Fibroblast of skin of left biceps (primary cell): ENCODE data around the gene C1orf174.

Experiments
- DNase-seq, 2 experiments: peaks; one replicate each; pipeline ENCODE4 v3.0.0-alpha.2; 2013; ENCODE audit warnings: low read depth in 2 of 2

Gene C1orf174

DNA sequence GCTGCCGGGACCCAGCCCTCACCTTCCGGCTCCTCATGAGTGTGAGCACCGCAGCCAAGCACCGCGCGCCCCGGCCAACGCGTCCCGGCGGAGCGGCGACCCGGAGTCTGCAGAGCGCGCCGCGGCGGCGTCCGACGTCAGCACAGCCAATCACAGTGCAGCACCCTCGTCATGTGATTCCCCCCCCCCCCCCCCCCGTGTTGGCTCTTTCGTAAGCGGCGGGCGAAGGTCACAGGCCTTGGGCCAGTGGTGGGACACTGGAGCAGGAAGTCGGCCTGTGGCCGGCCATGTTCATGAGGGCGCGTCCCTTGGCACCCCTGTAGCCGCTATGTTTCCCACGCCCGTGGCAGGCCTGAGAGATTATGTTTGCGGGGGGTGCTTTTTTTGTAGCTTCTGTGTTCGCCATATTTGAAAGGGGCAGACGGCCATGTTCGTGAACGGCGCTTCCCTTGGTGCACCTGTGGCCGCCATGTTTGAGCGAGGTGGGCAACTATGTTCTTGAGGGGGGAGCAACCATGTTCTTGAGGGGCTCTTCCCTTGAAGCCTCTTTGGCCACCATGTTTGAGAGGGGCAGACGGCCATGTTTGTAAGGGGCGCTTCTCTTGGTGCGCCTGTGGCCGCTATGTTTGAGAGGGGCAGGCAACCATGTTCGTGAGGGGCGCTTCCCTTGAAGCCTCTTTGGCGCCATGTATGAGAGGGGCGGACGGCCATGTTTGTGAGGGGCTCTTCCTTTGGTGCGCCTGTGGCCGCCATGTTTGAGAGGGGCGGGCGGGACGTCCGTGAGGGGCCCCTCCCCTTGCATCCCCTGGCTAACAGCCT lies at the start of gene C1orf174:
Gene C1orf174 (minus strand): TSS at position 123 of the 819 bp plus-strand sequence. CDS start 86 bp downstream, at position 37.
- DNase-seq: peak; percentile 99

DNA sequence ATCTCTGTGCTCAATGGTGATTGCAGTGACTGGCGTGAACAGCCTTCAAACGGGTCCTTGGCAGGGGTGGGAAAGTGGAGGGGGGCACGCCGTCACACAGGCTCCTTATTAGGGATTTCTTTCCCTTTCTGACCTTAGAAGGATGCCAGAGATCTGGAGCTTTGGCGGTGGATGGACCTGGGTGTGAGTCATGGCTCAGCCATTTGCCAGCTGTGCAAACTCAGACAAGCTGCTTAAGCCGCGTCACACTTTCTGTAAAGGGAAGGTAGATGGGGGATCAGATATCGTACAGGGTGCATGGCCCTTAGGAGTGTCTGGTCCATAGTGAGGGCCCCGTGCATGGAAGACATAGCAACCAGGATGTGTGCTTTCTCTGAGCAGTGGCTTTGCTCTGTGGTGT lies 48.3 kb upstream of the C1orf174 start:
- DNase-seq: no peak

DNA sequence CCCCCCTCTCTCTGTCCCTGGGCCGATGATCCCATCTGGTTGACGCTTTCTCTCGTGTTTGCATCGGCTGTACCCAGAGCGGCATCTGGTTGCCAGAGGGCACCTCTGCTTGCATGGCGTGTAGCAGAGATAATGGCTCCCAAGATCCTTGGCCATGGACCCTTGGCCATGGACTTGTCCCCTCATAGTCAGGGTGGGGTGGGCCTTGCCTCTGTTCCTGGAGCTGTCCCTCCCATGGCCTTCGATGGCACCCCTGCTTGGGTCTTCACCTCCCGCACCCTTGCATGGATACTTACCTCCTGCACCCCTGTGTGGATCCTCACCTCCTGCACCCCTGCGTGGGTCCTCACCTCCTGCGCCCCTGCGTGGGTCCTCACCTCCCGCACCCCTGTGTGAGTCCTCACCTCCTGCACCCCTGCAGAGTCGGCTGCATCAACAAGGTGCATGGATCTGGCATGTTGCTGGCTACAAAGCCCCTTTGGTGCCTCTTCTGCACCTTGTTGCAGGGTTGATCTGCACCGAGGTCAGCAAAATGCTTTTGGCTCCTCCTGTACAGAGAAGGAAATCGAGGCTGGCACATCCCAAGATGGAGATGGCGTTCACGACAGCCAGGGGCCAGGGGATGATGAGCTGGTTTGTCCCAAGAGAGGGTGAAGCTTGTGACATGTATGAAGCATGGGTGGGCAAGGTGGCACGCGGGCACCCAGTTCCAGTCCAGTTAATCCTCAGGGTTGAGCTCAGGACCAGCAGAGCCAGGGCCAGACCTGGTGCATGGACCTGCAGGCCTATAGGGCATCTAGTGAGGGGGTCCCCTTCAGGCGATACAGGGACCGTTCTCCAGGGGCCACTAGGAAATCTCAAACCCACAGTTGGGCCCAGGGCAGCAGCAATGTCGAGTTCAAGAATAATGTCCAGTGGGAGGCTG lies 46.1 kb upstream of the C1orf174 start:
- DNase-seq: no peak

- no peak for DNase-seq
These were observed 45.1 kb upstream of the C1orf174 start for GRCh38 chr1:3945222-3945621.

DNA sequence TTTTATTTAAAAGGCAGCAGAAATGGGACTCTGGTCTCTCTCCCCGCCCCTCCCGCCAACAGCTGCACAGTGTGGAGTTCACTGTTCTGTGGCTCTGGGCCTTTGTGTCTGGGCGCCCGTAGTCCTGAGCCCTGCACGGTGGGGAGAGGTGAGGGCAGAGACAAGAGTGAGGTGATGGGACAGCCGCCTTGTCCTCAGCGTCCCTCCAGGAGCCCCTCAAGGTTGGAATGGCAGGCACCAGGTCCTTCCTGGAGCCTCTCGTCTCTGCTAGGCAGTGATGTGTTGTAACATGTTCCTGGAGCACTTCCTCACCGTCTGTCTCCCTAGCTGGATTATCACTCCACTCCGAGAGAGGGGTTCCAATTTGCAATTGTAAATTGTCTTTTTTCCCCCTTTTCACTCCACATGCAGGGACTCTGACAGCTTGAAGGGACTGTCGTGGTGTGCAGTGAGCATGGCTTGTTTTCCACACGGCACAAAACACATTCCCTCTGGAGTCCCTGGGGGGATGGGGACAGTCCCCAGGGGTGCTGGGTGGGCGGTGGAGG lies 44.6 kb upstream of the C1orf174 start:
- no peak for DNase-seq

DNA sequence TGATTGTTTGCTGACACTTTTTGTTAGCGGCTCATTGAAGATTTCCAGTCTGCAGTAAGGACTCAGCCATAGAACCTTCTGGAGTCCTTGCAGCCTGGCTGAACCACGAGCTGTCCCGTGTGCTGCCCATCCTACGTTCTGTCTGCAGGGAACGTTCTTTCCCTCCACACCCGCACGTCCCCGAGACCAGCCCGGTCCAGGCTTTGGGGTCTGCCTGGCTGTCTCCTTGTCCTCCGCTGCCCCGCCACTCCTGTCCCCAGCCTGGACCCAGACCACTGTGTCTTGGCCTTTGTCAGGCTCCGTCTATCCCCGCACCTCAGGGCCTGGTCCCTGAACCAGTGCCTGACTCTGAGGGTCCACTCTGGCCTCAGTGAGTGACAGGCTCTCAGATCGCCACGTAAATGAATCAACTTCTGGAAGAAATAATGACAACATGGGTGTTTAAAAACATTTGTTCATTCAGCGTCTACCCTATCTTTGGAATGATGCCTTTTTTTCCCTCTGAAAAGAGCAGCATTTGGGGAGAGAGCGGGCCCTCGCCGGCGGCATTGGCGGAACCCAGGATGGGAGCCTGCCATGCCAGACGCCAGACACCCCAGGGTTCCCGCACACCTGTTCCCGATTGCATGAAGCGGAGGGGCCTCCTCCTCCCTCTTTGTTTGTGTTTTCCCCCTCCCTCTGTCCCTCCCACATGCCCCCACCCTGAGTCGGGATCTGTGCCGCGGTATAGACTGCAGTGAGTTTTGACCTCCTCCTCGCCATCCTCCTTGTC lies 43.9 kb upstream of the C1orf174 start:
- no peak for DNase-seq

GRCh38 chr1:3943123-3943431 lies 43.0 kb upstream of the C1orf174 start:
- DNase-seq: no peak

- DNase-seq: no peak
These were observed 42.5 kb upstream of the C1orf174 start for GRCh38 chr1:3942416-3943122.

- no peak for DNase-seq
These were observed 40.8 kb upstream of the C1orf174 start for GRCh38 chr1:3940754-3941345.

- no peak for DNase-seq
These were observed 40.1 kb upstream of the C1orf174 start for GRCh38 chr1:3940081-3940753.

GRCh38 chr1:3939242-3940080 lies 39.4 kb upstream of the C1orf174 start:
- no peak for DNase-seq

GRCh38 chr1:3932156-3932919 lies 32.3 kb upstream of the C1orf174 start:
- no peak for DNase-seq

DNA sequence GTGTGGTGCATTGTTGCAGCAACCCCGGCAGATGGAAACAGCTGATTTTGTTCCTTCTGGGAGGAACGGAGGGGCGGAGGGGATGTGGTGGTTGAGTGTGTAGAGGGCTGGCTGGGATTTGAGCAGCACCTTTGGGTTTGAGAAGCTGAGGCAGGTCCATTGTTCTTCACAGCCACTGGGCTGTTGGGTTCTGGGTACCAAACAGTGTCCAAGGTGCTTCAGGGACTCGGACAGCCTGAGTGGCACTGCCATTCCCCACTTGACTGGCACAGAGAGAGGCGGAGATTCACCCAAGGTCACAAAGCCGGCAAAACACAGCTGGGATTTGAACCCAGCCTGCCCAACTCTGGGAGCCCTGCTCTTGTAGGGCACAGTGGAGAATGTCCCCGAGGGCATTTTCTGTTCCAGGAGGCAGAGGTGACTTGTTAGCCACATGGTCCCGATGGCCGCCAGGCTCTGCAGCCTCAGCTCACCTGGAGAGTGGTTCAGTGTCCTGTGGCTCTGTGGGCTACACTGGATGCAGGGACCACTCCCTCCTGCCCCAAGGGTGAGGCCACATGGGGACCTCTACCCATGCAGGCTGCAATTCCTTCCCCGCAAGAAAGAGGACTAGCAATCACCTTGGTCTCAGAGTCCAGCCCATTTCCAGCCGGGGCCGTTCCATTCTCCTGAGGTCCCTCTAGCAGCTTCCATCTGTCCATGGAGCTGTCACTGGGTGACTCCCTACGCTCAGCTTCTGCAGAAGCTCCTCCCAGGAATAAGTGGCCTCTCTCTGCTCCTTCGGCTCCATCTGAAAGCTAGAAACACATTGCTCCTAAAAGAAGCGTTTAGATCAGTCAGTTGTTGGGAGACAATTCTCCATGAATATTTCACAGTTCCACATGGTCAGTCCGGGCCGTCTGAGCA lies 31.2 kb upstream of the C1orf174 start:
- DNase-seq: no peak

- DNase-seq: no peak
These were observed 30.4 kb upstream of the C1orf174 start for GRCh38 chr1:3930301-3931006.

DNA sequence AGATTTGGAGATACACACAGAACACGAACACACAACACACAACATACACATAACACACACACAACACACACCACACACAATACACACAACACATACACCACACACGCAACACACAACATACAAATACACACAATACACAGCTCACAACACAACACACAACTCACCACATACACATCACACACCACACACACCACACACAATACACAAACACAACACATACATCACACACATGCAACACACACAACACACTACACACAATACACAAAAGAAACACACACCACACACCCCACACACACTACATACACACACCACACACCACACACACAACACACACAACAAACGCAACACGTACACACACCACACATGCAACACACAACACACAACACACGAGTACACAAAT lies 29.1 kb upstream of the C1orf174 start:
- no peak for DNase-seq

GRCh38 chr1:3928586-3928985 lies 28.5 kb upstream of the C1orf174 start:
- DNase-seq: no peak

DNA sequence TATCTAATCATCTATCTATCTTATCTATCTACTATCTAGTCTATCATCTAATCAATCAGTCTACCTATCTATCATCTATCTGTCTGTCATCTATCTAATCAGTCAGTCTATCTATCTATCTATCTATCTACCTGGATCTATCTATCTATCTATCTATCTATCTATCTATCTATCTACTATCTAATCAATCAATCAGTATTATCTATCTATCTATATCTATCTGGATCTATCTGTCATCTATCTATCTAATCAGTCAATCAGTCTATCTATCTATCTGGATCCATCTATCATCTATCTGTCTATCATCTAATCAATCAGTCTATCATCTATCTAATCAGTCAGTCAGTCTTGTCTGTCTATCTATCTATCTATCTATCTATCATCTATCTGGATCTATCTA lies 26.9 kb upstream of the C1orf174 start:
- DNase-seq: no peak
